K562 (cell line): ENCODE data around the gene LHPP. TPM values are rescaled to one million over a fixed set of nuclear protein-coding genes. Genes with fewer than 3 reads are reported as not detected.

Experiments
- ATAC-seq: fragments of 200-7000 bp; cut with Tn5 transposase; 3 replicates; pipeline ENCODE4 v1.9.1; 2020; ENCODE audit warnings: moderate library complexity
- BruUV-seq: library from RNA; stranded (reverse); fragments of 400-500 nt; replicated peaks from 2 replicates; lab custom pipeline; 2021; lab: Mats Ljungman, UMichigan
- CTCF ChIA-PET: fragments of 300-600 bp; formaldehyde crosslinking; extraction: SDS; loops from one replicate; lab custom pipeline; 2021; ENCODE audit warnings: low intra/inter-chr PET ratio; lab: Yijun Ruan, JAX
- POLR2A ChIA-PET: fragments of 300-600, 350-650 bp; sonication (Branson Sonifier 250); formaldehyde crosslinking; extraction: SDS; loops from one replicate; lab custom pipeline; 2021; ENCODE audit warnings: antibody characterized with exemption, inconsistent platforms; lab: Yijun Ruan, JAX
- DNase-seq, 4 experiments: peaks; one replicate each; pipeline versions ENCODE4 v3.0.0 to v3.0.0-alpha.2; 2011 to 2018; ENCODE audit warnings: low spot score in 3 of 4, mixed read lengths in 3 of 4; ENCODE audit errors: extremely low read depth in 1 of 4
- FAIRE-seq: peaks from 2 replicates; lab custom pipeline; 2011; peaks lifted over from hg19 to GRCh38; lab: Jason Lieb, UNC
- H2AFZ ChIP-seq: 2 replicates; pipeline ENCODE4 v1.6.0; 2011; ENCODE audit warnings: low read depth, low read length, control low read depth, inconsistent platforms
- H3K27ac ChIP-seq: fragments of 200-600 bp; 3 replicates; pipeline ENCODE4 v1.8.0; 2011; ENCODE audit warnings: low read depth, mild to moderate bottlenecking, control low read depth, inconsistent platforms, low read length, moderate library complexity, mixed read lengths; ENCODE audit errors: extremely low read depth
- H3K27me3 ChIP-seq, 2 experiments: fragments of 300-600 bp in 1 of 2; 2 replicates in 1 of 2; 3 replicates in 1 of 2; pipeline versions ENCODE4 v1.6.0 to v1.8.0; 2011; ENCODE audit warnings: inconsistent platforms in 2 of 2, low read length in 2 of 2, mild to moderate bottlenecking in 1 of 2, mixed read lengths in 1 of 2, moderate library complexity in 1 of 2; ENCODE audit not compliant: control insufficient read depth in 2 of 2, insufficient read depth in 2 of 2
- H3K36me3 ChIP-seq: fragments of 300-600 bp; 3 replicates; pipeline ENCODE4 v1.8.0; 2011; ENCODE audit warnings: mild to moderate bottlenecking, low read length, inconsistent platforms; ENCODE audit not compliant: control insufficient read depth, insufficient read depth
- H3K4me1 ChIP-seq, 2 experiments: fragments of 200-600 bp in 1 of 2; replicated peaks in 1 of 2; 2 replicates in 1 of 2; 3 replicates in 1 of 2; pipeline versions ENCODE4 v1.5.1 to v1.8.0; 2011; ENCODE audit warnings: inconsistent platforms in 2 of 2, low read length in 2 of 2, mild to moderate bottlenecking in 1 of 2, mixed read lengths in 1 of 2, moderate library complexity in 1 of 2; ENCODE audit not compliant: control insufficient read depth in 2 of 2, insufficient read depth in 2 of 2
- H3K4me2 ChIP-seq: 2 replicates; pipeline ENCODE4 v1.6.1; 2011; ENCODE audit warnings: low read length, control low read depth, inconsistent platforms, mixed read lengths; ENCODE audit not compliant: insufficient read depth
- H3K4me3 ChIP-seq: fragments of 200-600 bp; sonication (generic), shearing (Covaris generic); 2 replicates; pipeline ENCODE4 v1.5.1; 2016; ENCODE audit warnings: control low read depth, inconsistent platforms
- H3K79me2 ChIP-seq: fragments of 200-600 bp; 3 replicates; pipeline ENCODE4 v1.8.0; 2011; ENCODE audit warnings: low read length, inconsistent platforms; ENCODE audit not compliant: control insufficient read depth, insufficient read depth
- H3K9ac ChIP-seq, 2 experiments: 2 replicates each; pipeline versions ENCODE4 v1.6.0 to v1.6.1; 2011; ENCODE audit warnings: low read depth in 2 of 2, low read length in 2 of 2, control low read depth in 1 of 2, inconsistent platforms in 1 of 2, mild to moderate bottlenecking in 1 of 2, mixed read lengths in 1 of 2; ENCODE audit not compliant: insufficient read depth in 1 of 2
- H3K9me1 ChIP-seq: one replicate; pipeline ENCODE4 v1.6.0; 2011; ENCODE audit warnings: inconsistent platforms, mild to moderate bottlenecking, low read length, moderate library complexity; ENCODE audit not compliant: control insufficient read depth, insufficient read depth
- H3K9me3 ChIP-seq: replicated peaks from 2 replicates; pipeline ENCODE4 v1.5.1; 2011; ENCODE audit warnings: low read depth, low read length, inconsistent platforms; ENCODE audit not compliant: control insufficient read depth, insufficient read depth
- H4K20me1 ChIP-seq: replicated peaks from 2 replicates; pipeline ENCODE4 v1.6.1; 2011; ENCODE audit warnings: low read length, inconsistent platforms, mixed read lengths; ENCODE audit not compliant: control insufficient read depth, insufficient read depth
- ELF2 ChIP-seq: fragments of 250-450 bp; sonication (Bioruptor Pico); IDR thresholded peaks from 2 replicates; pipeline ENCODE4 v1.5.0; 2021; ENCODE audit warnings: mild to moderate bottlenecking
- KAT7 ChIP-seq: sonication (generic); formaldehyde crosslinking; IDR thresholded peaks from 2 replicates; pipeline ENCODE4 v1.8.0; 2022; ENCODE audit warnings: missing genetic modification reagents, mild to moderate bottlenecking, borderline replicate concordance
- LEF1 ChIP-seq: fragments of 450-650 bp; IDR thresholded peaks from 2 replicates; pipeline ENCODE4 v1.6.1; 2016; ENCODE audit warnings: mild to moderate bottlenecking
- MLLT1 ChIP-seq, 2 experiments: fragments of 450-650 bp; IDR thresholded peaks; 2 replicates each; pipeline ENCODE4 v1.6.1; 2016
- PML ChIP-seq: IDR thresholded peaks from 2 replicates; pipeline ENCODE4 v1.6.1; 2012; ENCODE audit warnings: low read length, inconsistent platforms
- POLR2AphosphoS2 ChIP-seq: IDR thresholded peaks from 2 replicates; pipeline ENCODE4 v1.6.1; 2012; ENCODE audit warnings: low read length, improper control_type of control experiment
- PREB ChIP-seq: sonication (generic); formaldehyde crosslinking; IDR thresholded peaks from 2 replicates; pipeline ENCODE4 v1.8.1; 2023; ENCODE audit warnings: mild to moderate bottlenecking, missing genetic modification reagents
- SMARCB1 ChIP-seq: IDR thresholded peaks from 2 replicates; pipeline ENCODE4 v1.6.1; 2011; ENCODE audit warnings: improper control_type of control experiment, low read depth; ENCODE audit not compliant: insufficient read length
- TAF9B ChIP-seq: fragments of 450-650 bp; IDR thresholded peaks from 2 replicates; pipeline ENCODE4 v1.6.1; 2018; ENCODE audit warnings: mild to moderate bottlenecking; ENCODE audit not compliant: partially characterized antibody
- TOE1 ChIP-seq, 2 experiments: fragments of 450-650 bp in 1 of 2; sonication (generic) in 1 of 2; formaldehyde crosslinking in 1 of 2; IDR thresholded peaks; 2 replicates each; pipeline versions ENCODE4 v1.7.1 to v1.8.0; 2016 to 2022; ENCODE audit warnings: borderline replicate concordance in 2 of 2, mild to moderate bottlenecking in 2 of 2, antibody characterized with exemption in 1 of 2, inconsistent platforms in 1 of 2, low read depth in 1 of 2, missing genetic modification reagents in 1 of 2, moderate library complexity in 1 of 2
- ZNF143 ChIP-seq: sonication (generic); formaldehyde crosslinking; IDR thresholded peaks from 2 replicates; pipeline ENCODE4 v1.9.0; 2022; ENCODE audit warnings: mild to moderate bottlenecking, missing genetic modification reagents
- ZNF224 ChIP-seq: sonication (generic); formaldehyde crosslinking; IDR thresholded peaks from 2 replicates; pipeline ENCODE4 v1.8.0; 2022; ENCODE audit warnings: mild to moderate bottlenecking, missing genetic modification reagents
- ZNF511 ChIP-seq: sonication (generic); formaldehyde crosslinking; IDR thresholded peaks from 2 replicates; pipeline ENCODE4 v1.8.0; 2022; ENCODE audit warnings: mild to moderate bottlenecking, missing genetic modification reagents
- WGBS: fragments of 100-300 bp; shearing (Covaris generic); methylation state at CpG from one replicate; pipeline ENCODE4 v1.1.6; 2016; ENCODE audit warnings: low coverage, mixed read lengths; ENCODE audit not compliant: insufficient coverage; ENCODE audit errors: missing lambda C conversion rate; 5-methylcytosine and 5-hydroxymethylcytosine counted together
- in situ Hi-C: fragments of 300-500 bp; cut with MboI; formaldehyde crosslinking; loops from 4 replicates; pipeline ENCODE4 v1.15.0; 2018; ENCODE audit warnings: inconsistent platforms, mixed read lengths
- intact Hi-C: fragments of 100-400 bp; cut with micrococcal nuclease; formaldehyde crosslinking; loops from 2 replicates; pipeline ENCODE4 v1.14.2; 2022
- polyA plus RNA-seq, 8 experiments: library from polyadenylated mRNA; depleted of rRNA in 4 of 8; stranded (reverse) in 5 of 8; unstranded in 3 of 8; fragments of >200 nt; fragmentation: Nextera tagmentation in 2 of 8; fragmentation: Illumina TruSeq in 1 of 8; extraction: Ambion mirVana in 2 of 8; extraction: Trizol in 1 of 8; gene quantifications; 2 replicates each; pipeline versions ENCODE4 v1.2.1 to v1.2.3, GENCODE V29; 2011 to 2014; ENCODE audit warnings: inconsistent platforms in 1 of 8, missing spikeins in 1 of 8
- total RNA-seq, 7 experiments: library from RNA; depleted of rRNA in 6 of 7; stranded (reverse); fragments of >200 nt in 6 of 7; fragmentation: Illumina TruSeq in 2 of 7; extraction: Trizol in 2 of 7; gene quantifications; 2 replicates each; pipeline versions ENCODE4 v1.2.1 to v1.2.3, GENCODE V29; 2011 to 2021; ENCODE audit warnings: low replicate concordance in 1 of 7

LHPP gene
- total and polyA plus RNA-seq, 9 of the 15 experiments (the other 6 are each of a cell fraction or from before 2014, with no cell fraction given), result 0.34 to 7.4 (median 3.0) TPM

GRCh38 chr10:124458889-124459288, 2.7 kb upstream of the LHPP start:
- ATAC-seq, result no peak
- in situ Hi-C loops (no loop called here), intact Hi-C loops (no loop called here)
- Histone ChIP-seq H3K36me3 (no peaks in the 10 kb centered on the region), H3K4me2 (no peak overlapping the region), H2AFZ (no peak overlapping the region), H4K20me1 (no peaks in the 10 kb centered on the region), H3K4me3 (no peak overlapping the region), H3K4me1 (peaks cover 10 to 11% of the 10 kb centered on the region in 2 experiments; a peak in 4 of 5 replicates), H3K9me3 (no peaks in the 10 kb centered on the region), H3K9ac (no peak overlapping the region), H3K27me3 (no peaks in the 10 kb centered on the region), H3K79me2 (peaks cover 5% of the 10 kb centered on the region; the same call in 1 of the 3 replicates), H3K9me1 (no peaks in the 10 kb centered on the region), H3K27ac (no peak overlapping the region)
- no TSS peak for BruUV-seq
- no peak for FAIRE-seq
- POLR2A ChIA-PET, result interaction anchor here (0.7 kb wide), 2 partner anchors 386 to 710 kb away, joined by 3 to 5 read pairs; no protein-coding TSS in a partner anchor
- DNase-seq, result no peak
- no peak for TF ChIP-seq PML
- no peak for TF ChIP-seq TAF9B
- no peak for TF ChIP-seq ZNF511
- WGBS, result 54% methylated on average over 2 of the region's 2 CpGs
- CTCF ChIA-PET, result no interaction called here

GRCh38 chr10:124459395-124459794, 2.2 kb upstream of the LHPP start:
- peaks cover 10 to 16% of the 10 kb centered on the region in 2 experiments; a peak in 4 of 5 replicates for H3K4me1 ChIP-seq
- H3K9me1 ChIP-seq, result no peaks in the 10 kb centered on the region
- no peak overlapping the region for H2AFZ ChIP-seq
- ATAC-seq (no peak), FAIRE-seq (no peak), DNase-seq (no peak)
- H3K4me2 ChIP-seq, result no peak overlapping the region
- no peak overlapping the region for H3K27ac ChIP-seq
- H3K36me3 ChIP-seq, result no peaks in the 10 kb centered on the region
- BruUV-seq, result no TSS peak
- CTCF ChIA-PET, result no interaction called here
- no peaks in the 10 kb centered on the region for H4K20me1 ChIP-seq
- 14% methylated on average over 1 of the region's 1 CpG for WGBS
- no peaks in the 10 kb centered on the region for H3K27me3 ChIP-seq
- H3K9ac ChIP-seq, result no peak overlapping the region
- no peaks in the 10 kb centered on the region for H3K9me3 ChIP-seq
- H3K4me3 ChIP-seq, result no peak overlapping the region
- POLR2A ChIA-PET, result interaction anchor here (0.7 kb wide), 2 partner anchors 386 to 710 kb away, joined by 3 to 5 read pairs; no protein-coding TSS in a partner anchor
- in situ Hi-C loops, result no loop called here
- intact Hi-C loops, result no loop called here
- peaks cover 5% of the 10 kb centered on the region; the same call in 1 of the 3 replicates for H3K79me2 ChIP-seq
- no peak for TF ChIP-seq ZNF224 (CRISPR knock-in tag)
- no peak for TF ChIP-seq MLLT1 (IDR thresholded peaks at IDR 0.05)
- TF ChIP-seq ELF2 (CRISPR knock-in tag), result no peak
- TF ChIP-seq TOE1 (IDR thresholded peaks at IDR 0.05; ENCODE audit: borderline replicate concordance), result no peak
- no peak for TF ChIP-seq TOE1 (CRISPR knock-in tag; IDR thresholded peaks at IDR 0.05; ENCODE audit: borderline replicate concordance, low read depth)
- TF ChIP-seq ZNF143 (CRISPR knock-in tag), result no peak
- TF ChIP-seq KAT7 (CRISPR knock-in tag), result no peak
- no peak for TF ChIP-seq PREB
- TF ChIP-seq SMARCB1, result no peak
- no peak for TF ChIP-seq LEF1
- TF ChIP-seq POLR2AphosphoS2, result no peak
